ENCODE measurements around the gene PRCC.

The PRCC gene

DNA sequence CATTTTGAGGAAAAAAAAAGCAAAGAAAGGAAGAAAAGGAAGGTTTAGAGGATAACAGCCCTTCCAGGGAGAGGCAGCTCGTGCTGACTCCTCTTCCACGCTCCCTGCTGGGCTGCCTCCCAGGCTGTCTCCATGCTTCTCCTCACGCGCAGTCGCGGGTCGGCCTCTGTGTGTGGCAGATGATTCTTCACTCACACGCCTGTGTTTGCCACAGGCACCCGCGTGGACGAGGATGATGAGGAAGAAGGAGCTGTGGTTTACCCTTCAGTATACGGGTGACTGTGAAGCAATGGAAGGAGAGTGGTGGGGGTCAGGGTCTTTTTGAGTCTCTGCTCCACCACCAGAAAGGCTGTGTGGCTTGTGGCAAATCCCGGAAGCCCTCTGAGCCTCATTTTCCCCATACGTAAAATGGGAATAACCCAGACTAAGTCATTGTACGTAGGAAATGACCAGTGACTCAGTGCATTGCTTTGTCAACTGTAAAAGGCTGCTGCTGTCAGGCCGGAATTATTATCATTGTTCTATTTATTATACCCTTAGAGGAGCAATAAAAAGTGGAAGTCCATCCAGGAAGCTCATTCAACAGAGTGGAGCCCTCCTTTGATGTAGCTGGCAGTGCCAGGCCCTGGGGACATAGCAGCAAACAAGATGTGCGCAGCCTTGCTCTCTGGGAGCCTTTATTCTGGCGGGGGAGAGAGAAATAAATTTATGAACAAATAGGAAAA, 61.2 kb downstream of the PRCC start:
- no peak for DNase-seq (ENCODE audit: low spot score)
- TF ChIP-seq, protein P1, sequence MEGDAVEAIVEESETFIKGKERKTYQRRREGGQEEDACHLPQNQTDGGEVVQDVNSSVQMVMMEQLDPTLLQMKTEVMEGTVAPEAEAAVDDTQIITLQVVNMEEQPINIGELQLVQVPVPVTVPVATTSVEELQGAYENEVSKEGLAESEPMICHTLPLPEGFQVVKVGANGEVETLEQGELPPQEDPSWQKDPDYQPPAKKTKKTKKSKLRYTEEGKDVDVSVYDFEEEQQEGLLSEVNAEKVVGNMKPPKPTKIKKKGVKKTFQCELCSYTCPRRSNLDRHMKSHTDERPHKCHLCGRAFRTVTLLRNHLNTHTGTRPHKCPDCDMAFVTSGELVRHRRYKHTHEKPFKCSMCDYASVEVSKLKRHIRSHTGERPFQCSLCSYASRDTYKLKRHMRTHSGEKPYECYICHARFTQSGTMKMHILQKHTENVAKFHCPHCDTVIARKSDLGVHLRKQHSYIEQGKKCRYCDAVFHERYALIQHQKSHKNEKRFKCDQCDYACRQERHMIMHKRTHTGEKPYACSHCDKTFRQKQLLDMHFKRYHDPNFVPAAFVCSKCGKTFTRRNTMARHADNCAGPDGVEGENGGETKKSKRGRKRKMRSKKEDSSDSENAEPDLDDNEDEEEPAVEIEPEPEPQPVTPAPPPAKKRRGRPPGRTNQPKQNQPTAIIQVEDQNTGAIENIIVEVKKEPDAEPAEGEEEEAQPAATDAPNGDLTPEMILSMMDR (IDR thresholded peaks at IDR 0.05), result no peak
- H3K27ac ChIP-seq, result no peak overlapping the region
- H3K4me3 ChIP-seq, result no peak overlapping the region

DNA sequence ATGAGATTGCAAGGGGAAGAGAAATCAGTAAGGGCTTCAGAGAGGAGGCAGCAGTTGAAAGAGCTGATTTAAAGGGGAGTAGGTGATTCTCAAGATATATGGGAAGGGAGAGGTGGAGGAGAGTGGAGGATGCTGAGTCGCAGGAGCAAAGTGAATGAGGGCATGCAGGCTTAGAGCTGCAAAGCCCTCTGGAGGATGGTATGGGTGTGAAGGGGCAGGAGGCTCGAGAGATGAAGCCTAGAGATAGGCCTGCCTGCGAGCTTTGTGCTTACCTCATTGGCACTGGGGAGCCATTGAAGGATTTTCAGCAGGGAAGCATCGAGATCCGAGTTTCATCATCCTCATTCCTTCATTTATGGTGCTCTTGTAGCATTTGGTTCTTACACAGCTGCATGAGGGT, 65.1 kb downstream of the PRCC start:
- TF ChIP-seq, protein P1 (IDR thresholded peaks at IDR 0.05), result no peak
- H3K27ac ChIP-seq, result no peak overlapping the region
- DNase-seq (ENCODE audit: low spot score), result no peak
- no peak overlapping the region for H3K4me3 ChIP-seq

GRCh38 chr1:156833603-156834002, 66.3 kb downstream of the PRCC start:
- Histone ChIP-seq H3K27ac (no peak overlapping the region), H3K4me3 (no peak overlapping the region)
- TF ChIP-seq, protein P1 (IDR thresholded peaks at IDR 0.05), result no peak
- no peak for DNase-seq (ENCODE audit: low spot score)

GRCh38 chr1:156834322-156834721, 67.0 kb downstream of the PRCC start:
- Histone ChIP-seq H3K4me3 (no peak overlapping the region), H3K27ac (no peak overlapping the region)
- TF ChIP-seq, protein P1 (IDR thresholded peaks at IDR 0.05), result no peak
- DNase-seq (ENCODE audit: low spot score), result no peak

GRCh38 chr1:156836041-156836654, 68.8 kb downstream of the PRCC start:
- TF ChIP-seq, protein P1 (IDR thresholded peaks at IDR 0.05), result no peak
- Histone ChIP-seq H3K27ac (no peak overlapping the region), H3K4me3 (no peak overlapping the region)
- no peak for DNase-seq (ENCODE audit: low spot score)

DNA sequence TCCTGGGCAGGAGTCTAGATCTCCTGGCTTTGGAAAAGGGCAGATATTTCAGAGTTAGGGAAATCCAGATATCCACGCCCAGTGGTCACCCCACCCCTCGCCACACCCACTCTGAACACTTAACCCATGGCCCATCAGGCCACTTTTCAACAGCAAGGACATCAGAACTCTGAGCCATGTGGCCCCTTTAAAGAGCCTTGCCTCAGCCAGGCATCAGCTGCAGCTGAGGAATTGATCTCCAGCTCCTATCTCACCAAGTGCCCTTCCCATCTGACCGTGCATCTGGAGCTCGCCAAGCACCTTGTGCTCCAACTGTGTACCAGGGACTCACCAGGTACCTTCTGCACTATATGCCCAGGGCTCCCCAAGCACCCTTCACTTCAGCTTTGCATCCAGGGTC, 69.6 kb downstream of the PRCC start:
- DNase-seq (ENCODE audit: low spot score), result no peak
- TF ChIP-seq, protein P1 (IDR thresholded peaks at IDR 0.05), result no peak
- H3K27ac ChIP-seq, result no peak overlapping the region
- no peak overlapping the region for H3K4me3 ChIP-seq

GRCh38 chr1:156838972-156839371, 71.6 kb downstream of the PRCC start:
- no peak overlapping the region for H3K27ac ChIP-seq
- H3K4me3 ChIP-seq, result no peak overlapping the region
- no peak for DNase-seq (ENCODE audit: low spot score)
- TF ChIP-seq, protein P1 (IDR thresholded peaks at IDR 0.05), result peak; percentile 77

Data from coronary artery (tissue), 2 donors.